ENCODE measurements around the gene AMTN.

DNA sequence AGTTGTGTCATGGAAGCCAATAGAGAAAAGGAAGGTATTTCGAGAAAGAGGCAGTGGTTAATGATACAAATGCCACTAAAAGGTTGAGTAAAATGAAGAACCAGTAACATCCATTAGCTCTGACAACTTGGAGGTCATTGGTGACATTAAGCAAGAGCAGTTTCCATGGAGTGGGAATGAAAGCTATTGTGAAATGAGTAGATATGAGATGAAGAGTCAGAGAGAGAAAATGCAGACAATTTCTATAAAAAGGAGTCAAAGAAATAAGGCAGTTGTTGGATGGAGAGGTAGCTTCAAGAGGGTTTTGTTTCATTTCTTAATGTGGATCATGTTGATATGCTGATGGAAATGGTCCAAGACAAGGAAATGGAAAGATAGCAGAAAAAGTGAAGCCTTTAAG lies 9.6 kb upstream of the AMTN start:
- TF ChIP-seq, protein P1, sequence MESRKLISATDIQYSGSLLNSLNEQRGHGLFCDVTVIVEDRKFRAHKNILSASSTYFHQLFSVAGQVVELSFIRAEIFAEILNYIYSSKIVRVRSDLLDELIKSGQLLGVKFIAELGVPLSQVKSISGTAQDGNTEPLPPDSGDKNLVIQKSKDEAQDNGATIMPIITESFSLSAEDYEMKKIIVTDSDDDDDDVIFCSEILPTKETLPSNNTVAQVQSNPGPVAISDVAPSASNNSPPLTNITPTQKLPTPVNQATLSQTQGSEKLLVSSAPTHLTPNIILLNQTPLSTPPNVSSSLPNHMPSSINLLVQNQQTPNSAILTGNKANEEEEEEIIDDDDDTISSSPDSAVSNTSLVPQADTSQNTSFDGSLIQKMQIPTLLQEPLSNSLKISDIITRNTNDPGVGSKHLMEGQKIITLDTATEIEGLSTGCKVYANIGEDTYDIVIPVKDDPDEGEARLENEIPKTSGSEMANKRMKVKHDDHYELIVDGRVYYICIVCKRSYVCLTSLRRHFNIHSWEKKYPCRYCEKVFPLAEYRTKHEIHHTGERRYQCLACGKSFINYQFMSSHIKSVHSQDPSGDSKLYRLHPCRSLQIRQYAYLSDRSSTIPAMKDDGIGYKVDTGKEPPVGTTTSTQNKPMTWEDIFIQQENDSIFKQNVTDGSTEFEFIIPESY (IDR thresholded peaks at IDR 0.05): no peak
- TF ChIP-seq, protein P2, sequence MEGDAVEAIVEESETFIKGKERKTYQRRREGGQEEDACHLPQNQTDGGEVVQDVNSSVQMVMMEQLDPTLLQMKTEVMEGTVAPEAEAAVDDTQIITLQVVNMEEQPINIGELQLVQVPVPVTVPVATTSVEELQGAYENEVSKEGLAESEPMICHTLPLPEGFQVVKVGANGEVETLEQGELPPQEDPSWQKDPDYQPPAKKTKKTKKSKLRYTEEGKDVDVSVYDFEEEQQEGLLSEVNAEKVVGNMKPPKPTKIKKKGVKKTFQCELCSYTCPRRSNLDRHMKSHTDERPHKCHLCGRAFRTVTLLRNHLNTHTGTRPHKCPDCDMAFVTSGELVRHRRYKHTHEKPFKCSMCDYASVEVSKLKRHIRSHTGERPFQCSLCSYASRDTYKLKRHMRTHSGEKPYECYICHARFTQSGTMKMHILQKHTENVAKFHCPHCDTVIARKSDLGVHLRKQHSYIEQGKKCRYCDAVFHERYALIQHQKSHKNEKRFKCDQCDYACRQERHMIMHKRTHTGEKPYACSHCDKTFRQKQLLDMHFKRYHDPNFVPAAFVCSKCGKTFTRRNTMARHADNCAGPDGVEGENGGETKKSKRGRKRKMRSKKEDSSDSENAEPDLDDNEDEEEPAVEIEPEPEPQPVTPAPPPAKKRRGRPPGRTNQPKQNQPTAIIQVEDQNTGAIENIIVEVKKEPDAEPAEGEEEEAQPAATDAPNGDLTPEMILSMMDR (IDR thresholded peaks at IDR 0.05; ENCODE audit: low read depth, low read length, missing input control): no peak
- TF ChIP-seq JUND (IDR thresholded peaks at IDR 0.05): no peak
- TF ChIP-seq YY1 (IDR thresholded peaks at IDR 0.05): no peak
- TF ChIP-seq, protein P3, sequence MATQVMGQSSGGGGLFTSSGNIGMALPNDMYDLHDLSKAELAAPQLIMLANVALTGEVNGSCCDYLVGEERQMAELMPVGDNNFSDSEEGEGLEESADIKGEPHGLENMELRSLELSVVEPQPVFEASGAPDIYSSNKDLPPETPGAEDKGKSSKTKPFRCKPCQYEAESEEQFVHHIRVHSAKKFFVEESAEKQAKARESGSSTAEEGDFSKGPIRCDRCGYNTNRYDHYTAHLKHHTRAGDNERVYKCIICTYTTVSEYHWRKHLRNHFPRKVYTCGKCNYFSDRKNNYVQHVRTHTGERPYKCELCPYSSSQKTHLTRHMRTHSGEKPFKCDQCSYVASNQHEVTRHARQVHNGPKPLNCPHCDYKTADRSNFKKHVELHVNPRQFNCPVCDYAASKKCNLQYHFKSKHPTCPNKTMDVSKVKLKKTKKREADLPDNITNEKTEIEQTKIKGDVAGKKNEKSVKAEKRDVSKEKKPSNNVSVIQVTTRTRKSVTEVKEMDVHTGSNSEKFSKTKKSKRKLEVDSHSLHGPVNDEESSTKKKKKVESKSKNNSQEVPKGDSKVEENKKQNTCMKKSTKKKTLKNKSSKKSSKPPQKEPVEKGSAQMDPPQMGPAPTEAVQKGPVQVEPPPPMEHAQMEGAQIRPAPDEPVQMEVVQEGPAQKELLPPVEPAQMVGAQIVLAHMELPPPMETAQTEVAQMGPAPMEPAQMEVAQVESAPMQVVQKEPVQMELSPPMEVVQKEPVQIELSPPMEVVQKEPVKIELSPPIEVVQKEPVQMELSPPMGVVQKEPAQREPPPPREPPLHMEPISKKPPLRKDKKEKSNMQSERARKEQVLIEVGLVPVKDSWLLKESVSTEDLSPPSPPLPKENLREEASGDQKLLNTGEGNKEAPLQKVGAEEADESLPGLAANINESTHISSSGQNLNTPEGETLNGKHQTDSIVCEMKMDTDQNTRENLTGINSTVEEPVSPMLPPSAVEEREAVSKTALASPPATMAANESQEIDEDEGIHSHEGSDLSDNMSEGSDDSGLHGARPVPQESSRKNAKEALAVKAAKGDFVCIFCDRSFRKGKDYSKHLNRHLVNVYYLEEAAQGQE (IDR thresholded peaks at IDR 0.05): no peak
- TF ChIP-seq RAD21 (IDR thresholded peaks at IDR 0.05): no peak
- TF ChIP-seq EGR1 (IDR thresholded peaks at IDR 0.05; ENCODE audit: low read depth in 2 of 2): no peak
- TF ChIP-seq, protein P4, sequence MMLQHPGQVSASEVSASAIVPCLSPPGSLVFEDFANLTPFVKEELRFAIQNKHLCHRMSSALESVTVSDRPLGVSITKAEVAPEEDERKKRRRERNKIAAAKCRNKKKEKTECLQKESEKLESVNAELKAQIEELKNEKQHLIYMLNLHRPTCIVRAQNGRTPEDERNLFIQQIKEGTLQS (IDR thresholded peaks at IDR 0.05): no peak
- TF ChIP-seq, protein P5, sequence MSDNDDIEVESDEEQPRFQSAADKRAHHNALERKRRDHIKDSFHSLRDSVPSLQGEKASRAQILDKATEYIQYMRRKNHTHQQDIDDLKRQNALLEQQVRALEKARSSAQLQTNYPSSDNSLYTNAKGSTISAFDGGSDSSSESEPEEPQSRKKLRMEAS (IDR thresholded peaks at IDR 0.05): no peak
- no peak for TF ChIP-seq GABPA (IDR thresholded peaks at IDR 0.05 in 1 of 2, conservative IDR thresholded peaks at IDR 0.05 in 1 of 2)
- TF ChIP-seq TAF1 (conservative IDR thresholded peaks at IDR 0.05): no peak
- no peak for TF ChIP-seq SP1 (IDR thresholded peaks at IDR 0.05)
- TF ChIP-seq RXRA (IDR thresholded peaks at IDR 0.05): no peak
- no peak for TF ChIP-seq FOXA1 (IDR thresholded peaks at IDR 0.05)
